Suppressor macrophage treated with lipopolysaccharide for 1 hour (primary cell): Measurements from ENCODE around the gene GDF9.

Source experiments
- DNase-seq, 3 donors: peaks; one replicate each; pipeline ENCODE4 v3.0.0-alpha.2; 2020 to 2022

Gene GDF9

GRCh38 chr5:132866342-132867045, at the start of gene GDF9, which contains the start of gene UQCRQ:
GDF9 (minus strand) TSS chr5:132866469; CDS start chr5:132864533, 1,936 bp downstream.
UQCRQ (plus strand) TSS chr5:132866642; CDS start chr5:132866882, 240 bp downstream.
- peak; percentile 98 to 100 (median 100) for DNase-seq

GRCh38 chr5:132915681-132916080, 49.4 kb upstream of the GDF9 start:
- peak; percentile 63 to 77 (median 64) for DNase-seq

GRCh38 chr5:132909702-132910101, 43.4 kb upstream of the GDF9 start:
- no peak for DNase-seq

- peak in 1 of 3 donors; percentile 44 for DNase-seq
Observed at GRCh38 chr5:132907161-132907560, 40.9 kb upstream of the GDF9 start.

- peak in 1 of 3 donors; percentile 61 for DNase-seq
Observed at GRCh38 chr5:132905938-132906337, 39.7 kb upstream of the GDF9 start.

- DNase-seq: no peak
Observed at GRCh38 chr5:132901730-132902129, 35.5 kb upstream of the GDF9 start.

- no peak for DNase-seq
Observed at GRCh38 chr5:132901036-132901435, 34.8 kb upstream of the GDF9 start.

- no peak for DNase-seq
Observed at GRCh38 chr5:132898094-132898493, 31.8 kb upstream of the GDF9 start.

- no peak for DNase-seq
Observed at GRCh38 chr5:132896685-132897084, 30.4 kb upstream of the GDF9 start.

GRCh38 chr5:132895719-132896305, 29.5 kb upstream of the GDF9 start:
- no peak for DNase-seq

- no peak for DNase-seq
Observed at GRCh38 chr5:132890817-132891216, 24.5 kb upstream of the GDF9 start.

- DNase-seq: no peak
Observed at GRCh38 chr5:132889501-132889900, 23.2 kb upstream of the GDF9 start.

- peak in 1 of 3 donors; percentile 39 for DNase-seq
Observed at GRCh38 chr5:132887283-132887682, 21.0 kb upstream of the GDF9 start.

GRCh38 chr5:132886064-132886823, 20.0 kb upstream of the GDF9 start:
- no peak for DNase-seq

GRCh38 chr5:132884548-132884947, 18.3 kb upstream of the GDF9 start:
- DNase-seq: no peak

GRCh38 chr5:132883261-132883834, 17.1 kb upstream of the GDF9 start:
- peak; percentile 78 to 92 (median 88) for DNase-seq

GRCh38 chr5:132877938-132878337, 11.7 kb upstream of the GDF9 start:
- DNase-seq: peak in 1 of 3 donors; percentile 1

- DNase-seq: peak in 1 of 3 donors; percentile 2
Observed at GRCh38 chr5:132877466-132877865, 11.2 kb upstream of the GDF9 start.

GRCh38 chr5:132876020-132876759, 9.9 kb upstream of the GDF9 start:
- peak in 1 of 3 donors; percentile 3 for DNase-seq

GRCh38 chr5:132873930-132874271, 7.6 kb upstream of the GDF9 start:
- no peak for DNase-seq

- DNase-seq: no peak
Observed at GRCh38 chr5:132873119-132873929, 7.1 kb upstream of the GDF9 start, which contains the start of gene LEAP2. LEAP2 (plus strand) TSS chr5:132873668; CDS start chr5:132873695, 27 bp downstream.

- no peak for DNase-seq
Observed at GRCh38 chr5:132872788-132873118, 6.5 kb upstream of the GDF9 start.
